Measurements from ENCODE around the gene PRM2.

- TF ChIP-seq CTCF (IDR thresholded peaks at IDR 0.05; ENCODE audit: low read depth, low read length, poor library complexity, severe bottlenecking) = no peak
- no peak for TF ChIP-seq EZH2phosphoT487 (IDR thresholded peaks at IDR 0.05; ENCODE audit: borderline replicate concordance, low read length)
These were observed 36.6 kb upstream of the PRM2 start for GRCh38 chr16:11312718-11313492.
